Head of caudate nucleus (tissue), 42 donors: Measurements from ENCODE around the gene TMEM207.

Experiments
- DNase-seq, 42 donors: peaks; one replicate each; pipeline versions ENCODE4 v3.0.0 to v3.0.0-alpha.2; 2020 to 2021; ENCODE audit warnings: mixed read lengths in 7 of 42
- intact Hi-C: fragments of 100-400 bp; cut with DNase I; formaldehyde crosslinking; loops from one replicate; pipeline ENCODE4 v1.15.0; 2022

The TMEM207 gene

GRCh38 chr3:190446573-190447279 lies 3.0 kb downstream of the TMEM207 start:
- intact Hi-C loops, result no loop called here

GRCh38 chr3:190444576-190445145 lies 5.0 kb downstream of the TMEM207 start:
- intact Hi-C loops, result no loop called here
- DNase-seq, result no peak

More at GRCh38 chr3:190446573-190447279, 3.0 kb downstream of the TMEM207 start:
- no peak for DNase-seq

- no peak for DNase-seq
- intact Hi-C loops, result no loop called here
These were observed 5.7 kb downstream of the TMEM207 start for GRCh38 chr3:190444006-190444405.

GRCh38 chr3:190443257-190443656 lies 6.4 kb downstream of the TMEM207 start:
- intact Hi-C loops, result no loop called here
- no peak for DNase-seq

GRCh38 chr3:190442240-190442639 lies 7.5 kb downstream of the TMEM207 start:
- intact Hi-C loops, result no loop called here
- no peak for DNase-seq

- intact Hi-C loops, result no loop called here
- no peak for DNase-seq
These were observed 13.4 kb downstream of the TMEM207 start for GRCh38 chr3:190436331-190436730.

- intact Hi-C loops, result no loop called here
- DNase-seq, result no peak
These were observed 14.1 kb downstream of the TMEM207 start for GRCh38 chr3:190435618-190436017.

- DNase-seq, result no peak
- intact Hi-C loops, result no loop called here
These were observed 16.1 kb downstream of the TMEM207 start for GRCh38 chr3:190433626-190434025.

GRCh38 chr3:190432216-190432615 lies 17.5 kb downstream of the TMEM207 start:
- intact Hi-C loops, result no loop called here

GRCh38 chr3:190430906-190431305 lies 18.8 kb downstream of the TMEM207 start:
- DNase-seq, result no peak
- intact Hi-C loops, result no loop called here

More at GRCh38 chr3:190432216-190432615, 17.5 kb downstream of the TMEM207 start:
- no peak for DNase-seq

GRCh38 chr3:190429681-190430080 lies 20.0 kb downstream of the TMEM207 start:
- DNase-seq, result no peak
- intact Hi-C loops, result loop anchor here (10.0 kb wide), 1 partner anchor 465 kb away; no protein-coding TSS in a partner anchor

- DNase-seq, result no peak
- intact Hi-C loops, result loop anchor here (10.0 kb wide), 1 partner anchor 462 kb away; no protein-coding TSS in a partner anchor
These were observed 22.7 kb downstream of the TMEM207 start for GRCh38 chr3:190426806-190427507.

- intact Hi-C loops, result loop anchor here (10.0 kb wide), 1 partner anchor 461 kb away; no protein-coding TSS in a partner anchor
- no peak for DNase-seq
These were observed 23.9 kb downstream of the TMEM207 start for GRCh38 chr3:190425833-190426232.

GRCh38 chr3:190424478-190425439 lies 24.9 kb downstream of the TMEM207 start:
- intact Hi-C loops, result loop anchor here (10.0 kb wide), 1 partner anchor 460 kb away; no protein-coding TSS in a partner anchor

GRCh38 chr3:190424108-190424477 lies 25.6 kb downstream of the TMEM207 start:
- intact Hi-C loops, result loop anchor here (10.0 kb wide), 1 partner anchor 459 kb away; no protein-coding TSS in a partner anchor

More at GRCh38 chr3:190424478-190425439, 24.9 kb downstream of the TMEM207 start:
- peak; percentile 7 to 70 (median 33) for DNase-seq

GRCh38 chr3:190414297-190414696 lies 35.4 kb downstream of the TMEM207 start:
- DNase-seq, result no peak
- intact Hi-C loops, result no loop called here

More at GRCh38 chr3:190424108-190424477, 25.6 kb downstream of the TMEM207 start:
- DNase-seq, result no peak

GRCh38 chr3:190404715-190405114 lies 45.0 kb downstream of the TMEM207 start:
- DNase-seq, result no peak
- intact Hi-C loops, result no loop called here

- intact Hi-C loops, result no loop called here
- DNase-seq, result no peak
These were observed 47.7 kb downstream of the TMEM207 start for GRCh38 chr3:190401963-190402362.

- intact Hi-C loops, result no loop called here
- DNase-seq, result no peak
These were observed 50.0 kb downstream of the TMEM207 start for GRCh38 chr3:190399677-190400076.
